CD4-positive, alpha-beta memory T cell (primary cell): ENCODE results near the gene MRTFA. TPM values are rescaled to one million over a fixed set of nuclear protein-coding genes. Genes with fewer than 3 reads are reported as not detected.

Source experiments
- CTCF ChIA-PET: fragments of 350-600 bp; sonication (Branson Sonifier 250); formaldehyde crosslinking; loops from one replicate; lab custom pipeline; 2021; ENCODE audit warnings: inconsistent platforms; ENCODE audit not compliant: partially characterized antibody; lab: Charles Lee
- POLR2A ChIA-PET: fragments of 350-600 bp; sonication (Branson Sonifier 250); formaldehyde crosslinking; loops from one replicate; lab custom pipeline; 2021; ENCODE audit not compliant: partially characterized antibody; lab: Charles Lee
- DNase-seq, 5 donors: peaks; one replicate each; pipeline versions ENCODE4 v3.0.0 to v3.0.0-alpha.2; 2020 to 2022; ENCODE audit warnings: mixed read lengths in 1 of 5
- H3K27ac ChIP-seq: one replicate; pipeline ENCODE4 v1.7.0; 2013; ENCODE audit warnings: low read depth, low read length
- H3K27me3 ChIP-seq: 2 replicates; pipeline ENCODE4 v1.7.0; 2013; ENCODE audit warnings: mild to moderate bottlenecking, low read length, moderate library complexity; ENCODE audit not compliant: insufficient read depth
- H3K36me3 ChIP-seq: 2 replicates; pipeline ENCODE4 v1.7.0; 2013; ENCODE audit warnings: mild to moderate bottlenecking, low read length, moderate library complexity; ENCODE audit not compliant: insufficient read depth
- H3K4me1 ChIP-seq: 2 replicates; pipeline ENCODE4 v1.7.0; 2013; ENCODE audit warnings: mild to moderate bottlenecking, low read length, moderate library complexity; ENCODE audit not compliant: insufficient read depth
- H3K4me3 ChIP-seq, 2 donors: one replicate each; pipeline ENCODE4 v1.7.0; 2013; ENCODE audit warnings: low read length in 2 of 2, mild to moderate bottlenecking in 1 of 2
- H3K9me3 ChIP-seq, 2 donors: one replicate each; pipeline ENCODE4 v1.7.0; 2013; ENCODE audit warnings: low read length in 2 of 2, control low read depth in 1 of 2; ENCODE audit not compliant: control insufficient read depth in 1 of 2
- H3K27ac Mint-ChIP-seq, 7 donors: one replicate each; pipeline ENCODE4 v1.8.0; 2020 to 2021; ENCODE audit warnings: mixed read lengths in 7 of 7, mild to moderate bottlenecking in 6 of 7, inconsistent platforms in 3 of 7, moderate library complexity in 3 of 7
- H3K27me3 Mint-ChIP-seq, 2 donors: one replicate each; pipeline ENCODE4 v1.8.0; 2020 to 2021; ENCODE audit warnings: mixed read lengths in 2 of 2
- H3K36me3 Mint-ChIP-seq, 2 donors: one replicate each; pipeline ENCODE4 v1.8.0; 2020 to 2021; ENCODE audit warnings: mixed read lengths in 2 of 2, inconsistent platforms in 1 of 2, mild to moderate bottlenecking in 1 of 2
- H3K4me1 Mint-ChIP-seq, 4 donors: one replicate each; pipeline ENCODE4 v1.8.0; 2020 to 2021; ENCODE audit warnings: mixed read lengths in 4 of 4, mild to moderate bottlenecking in 1 of 4
- H3K4me3 Mint-ChIP-seq, 8 donors: one replicate each; pipeline ENCODE4 v1.8.0; 2020 to 2021; ENCODE audit warnings: mixed read lengths in 8 of 8, mild to moderate bottlenecking in 7 of 8, moderate library complexity in 6 of 8, inconsistent platforms in 3 of 8
- H3K9me3 Mint-ChIP-seq, 8 donors: one replicate each; pipeline ENCODE4 v1.8.0; 2020 to 2021; ENCODE audit warnings: mixed read lengths in 8 of 8, mild to moderate bottlenecking in 5 of 8, inconsistent platforms in 3 of 8, moderate library complexity in 1 of 8
- intact Hi-C: fragments of 100-400 bp; cut with micrococcal nuclease; formaldehyde crosslinking; loops from one replicate; pipeline ENCODE4 v1.15.1; 2023
- polyA plus RNA-seq, 2 donors: library from polyadenylated mRNA; unstranded; fragments of 300-500 nt; fragmentation: Illumina TruSeq; gene quantifications; one replicate each; pipeline ENCODE4 v1.2.3, GENCODE V29; 2021
- total RNA-seq, 2 experiments: library from RNA; stranded (reverse); gene quantifications; one replicate each; pipeline ENCODE4 v1.2.3, GENCODE V29; 2021

The MRTFA gene
- total and polyA plus RNA-seq, 4 experiments from 2014 or later = 5.3 to 91.6 (median 50.9) TPM

GRCh38 chr22:40397396-40397795 is 239.1 kb downstream of the MRTFA start:
- Mint-ChIP-seq H3K4me1 (peaks cover 54 to 88% (median 70%) of the 10 kb centered on the region in 4 donors), H3K9me3 (peaks cover 0 to 8% (median 0%) of the 10 kb centered on the region in 8 donors), H3K36me3 (peaks cover 11 to 21% of the 10 kb centered on the region in 2 donors), H3K27me3 (no peaks in the 10 kb centered on the region), H3K4me3 (peak overlapping the region in 1 of 8 donors; percentile 48), H3K27ac (peak overlapping the region in 6 of 7 donors; percentile 57 to 86 (median 68))
- Histone ChIP-seq H3K27me3 (no peaks in the 10 kb centered on the region), H3K4me1 (peaks cover 63% of the 10 kb centered on the region), H3K4me3 (no peak overlapping the region), H3K36me3 (no peaks in the 10 kb centered on the region), H3K27ac (no peak overlapping the region), H3K9me3 (no peaks in the 10 kb centered on the region)
- POLR2A ChIA-PET = interaction anchor here (1.5 to 2.4 kb wide), 3 partner anchors 9 to 18 kb away, joined by 5 to 11 read pairs (median 5); no protein-coding TSS in a partner anchor
- intact Hi-C loops = no loop called here
- no peak for DNase-seq
- CTCF ChIA-PET = interaction anchor here (0.5 to 2.1 kb wide), 3 partner anchors 40 to 66 kb away, joined by 5 to 10 read pairs (median 6); no protein-coding TSS in a partner anchor

GRCh38 chr22:40396882-40397281 is 239.6 kb downstream of the MRTFA start:
- Mint-ChIP-seq H3K4me3 (peak overlapping the region in 1 of 8 donors; percentile 27), H3K27ac (peak overlapping the region in 5 of 7 donors; percentile 22 to 74 (median 43)), H3K4me1 (peaks cover 50 to 86% (median 68%) of the 10 kb centered on the region in 4 donors), H3K9me3 (peaks cover 0 to 8% (median 0%) of the 10 kb centered on the region in 8 donors), H3K36me3 (peaks cover 7 to 17% of the 10 kb centered on the region in 2 donors), H3K27me3 (no peaks in the 10 kb centered on the region)
- Histone ChIP-seq H3K27me3 (no peaks in the 10 kb centered on the region), H3K36me3 (no peaks in the 10 kb centered on the region), H3K4me3 (no peak overlapping the region), H3K4me1 (peaks cover 63% of the 10 kb centered on the region), H3K27ac (no peak overlapping the region), H3K9me3 (no peaks in the 10 kb centered on the region)
- POLR2A ChIA-PET = interaction anchor here (1.5 to 2.4 kb wide), 3 partner anchors 9 to 19 kb away, joined by 5 to 11 read pairs (median 5); no protein-coding TSS in a partner anchor
- DNase-seq = no peak
- CTCF ChIA-PET = interaction anchor here (0.5 to 1.4 kb wide), 2 partner anchors 46 to 67 kb away, joined by 5 to 6 read pairs; no protein-coding TSS in a partner anchor
- intact Hi-C loops = no loop called here

DNA sequence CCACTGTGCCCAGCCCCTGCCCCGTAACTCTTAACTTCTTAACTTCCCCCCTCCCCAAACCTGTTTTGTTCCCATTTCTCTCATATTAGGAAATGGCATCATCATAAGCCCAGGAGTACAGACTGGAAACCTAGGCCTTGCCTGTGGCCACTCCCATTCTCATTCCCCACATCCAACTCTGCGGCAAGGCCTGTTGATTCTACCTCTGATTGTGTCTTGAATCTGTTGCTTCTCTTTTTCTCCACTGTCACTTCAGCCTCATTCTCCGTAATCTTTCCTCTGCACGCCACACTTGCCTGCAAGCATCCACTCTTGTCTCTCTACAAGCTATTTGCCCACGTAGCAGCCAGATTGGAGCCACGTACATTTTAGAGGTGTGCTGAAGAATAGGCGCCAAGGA is 240.9 kb downstream of the MRTFA start:
- H3K4me1 ChIP-seq = peaks cover 51% of the 10 kb centered on the region
- no peaks in the 10 kb centered on the region for H3K9me3 ChIP-seq
- Mint-ChIP-seq H3K4me3 (peak overlapping the region in 1 of 8 donors; percentile 2), H3K27me3 (no peaks in the 10 kb centered on the region), H3K4me1 (peaks cover 46 to 78% (median 61%) of the 10 kb centered on the region in 4 donors), H3K9me3 (peaks cover 0 to 9% (median 0%) of the 10 kb centered on the region in 8 donors), H3K27ac (peak overlapping the region in 5 of 7 donors; percentile 9 to 74 (median 50)), H3K36me3 (peaks cover 3 to 15% of the 10 kb centered on the region in 2 donors)
- ChIA-PET POLR2A (interaction anchor here (1.4 to 2.4 kb wide), 3 partner anchors 10 to 25 kb away, joined by 5 to 11 read pairs (median 7); partner anchors contain the start of gene SGSM3), CTCF (interaction anchor here (0.6 to 1.2 kb wide), 2 partner anchors 42 to 527 kb away, joined by 3 to 4 read pairs; no protein-coding TSS in a partner anchor)
- H3K27me3 ChIP-seq = no peaks in the 10 kb centered on the region
- H3K4me3 ChIP-seq = no peak overlapping the region
- intact Hi-C loops = no loop called here
- H3K36me3 ChIP-seq = no peaks in the 10 kb centered on the region
- H3K27ac ChIP-seq = no peak overlapping the region
- no peak for DNase-seq

- Histone ChIP-seq H3K36me3 (no peaks in the 10 kb centered on the region), H3K4me3 (no peak overlapping the region), H3K4me1 (peaks cover 41% of the 10 kb centered on the region), H3K27me3 (no peaks in the 10 kb centered on the region), H3K9me3 (no peaks in the 10 kb centered on the region), H3K27ac (no peak overlapping the region)
- Mint-ChIP-seq H3K27me3 (no peaks in the 10 kb centered on the region), H3K4me3 (peak overlapping the region in 1 of 8 donors; percentile 78), H3K36me3 (peaks cover 2 to 15% of the 10 kb centered on the region in 2 donors), H3K9me3 (peaks cover 0 to 8% (median 0%) of the 10 kb centered on the region in 8 donors), H3K4me1 (peaks cover 39 to 75% (median 55%) of the 10 kb centered on the region in 4 donors), H3K27ac (peak overlapping the region in 5 of 7 donors; percentile 31 to 91 (median 75))
- intact Hi-C loops = no loop called here
- CTCF ChIA-PET = interaction anchor here (1.2 to 1.3 kb wide), 2 partner anchors 13 to 43 kb away, joined by 3 to 4 read pairs; no protein-coding TSS in a partner anchor
- DNase-seq = no peak
- POLR2A ChIA-PET = interaction anchor here (0.6 to 1.7 kb wide), 4 partner anchors 10 to 234 kb away, joined by 3 to 7 read pairs (median 4); partner anchors contain the start of gene SGSM3
Measured at GRCh38 chr22:40394607-40395006, 241.9 kb downstream of the MRTFA start.

DNA sequence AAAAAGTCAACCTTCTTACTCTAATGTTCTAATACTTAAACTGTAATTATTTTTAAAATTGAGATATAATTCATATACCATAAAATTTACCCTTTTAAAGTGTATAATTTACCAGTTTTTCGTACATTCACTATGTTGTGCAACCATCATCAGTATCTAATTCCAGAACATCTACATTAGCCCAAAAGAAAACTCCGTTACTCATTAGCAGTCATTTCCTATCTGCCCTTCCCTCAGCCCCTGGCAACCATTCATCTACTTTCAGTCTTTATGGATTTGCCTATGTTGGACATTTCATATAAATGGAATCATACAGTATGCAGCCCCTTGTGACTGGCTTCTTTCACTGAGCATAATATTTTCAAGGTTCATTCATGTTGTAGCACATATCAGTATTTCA is 243.9 kb downstream of the MRTFA start:
- intact Hi-C loops = no loop called here
- peaks cover 0 to 8% (median 0%) of the 10 kb centered on the region in 8 donors for H3K9me3 Mint-ChIP-seq
- ChIA-PET CTCF (interaction anchor here (2.6 kb wide), 1 partner anchor 44 kb away, joined by 6 read pairs; no protein-coding TSS in a partner anchor), POLR2A (interaction anchor here (2.2 kb wide), 1 partner anchor 9 kb away, joined by 8 read pairs; no protein-coding TSS in a partner anchor)
- H3K9me3 ChIP-seq = no peaks in the 10 kb centered on the region
- no peak overlapping the region for H3K27ac ChIP-seq
- H3K4me3 ChIP-seq = no peak overlapping the region
- no peak overlapping the region for H3K4me3 Mint-ChIP-seq
- peaks cover 24% of the 10 kb centered on the region for H3K4me1 ChIP-seq
- no peaks in the 10 kb centered on the region for H3K36me3 ChIP-seq
- peaks cover 34 to 70% (median 54%) of the 10 kb centered on the region in 4 donors for H3K4me1 Mint-ChIP-seq
- peaks cover 12 to 27% of the 10 kb centered on the region in 2 donors for H3K36me3 Mint-ChIP-seq
- H3K27me3 ChIP-seq = no peaks in the 10 kb centered on the region
- H3K27me3 Mint-ChIP-seq = no peaks in the 10 kb centered on the region
- DNase-seq = no peak
- H3K27ac Mint-ChIP-seq = peak overlapping the region in 2 of 7 donors; percentile 70 to 72

- no peaks in the 10 kb centered on the region for H3K27me3 ChIP-seq
- H3K27ac Mint-ChIP-seq = peak overlapping the region in 3 of 7 donors; percentile 3 to 73 (median 24)
- no peak overlapping the region for H3K4me3 ChIP-seq
- peaks cover 10 to 25% of the 10 kb centered on the region in 2 donors for H3K36me3 Mint-ChIP-seq
- H3K4me1 Mint-ChIP-seq = peaks cover 29 to 68% (median 50%) of the 10 kb centered on the region in 4 donors
- CTCF ChIA-PET = interaction anchor here (2.6 kb wide), 1 partner anchor 45 kb away, joined by 6 read pairs; no protein-coding TSS in a partner anchor
- H3K9me3 ChIP-seq = no peaks in the 10 kb centered on the region
- DNase-seq = no peak
- intact Hi-C loops = no loop called here
- no peak overlapping the region for H3K4me3 Mint-ChIP-seq
- peaks cover 0 to 4% (median 0%) of the 10 kb centered on the region in 8 donors for H3K9me3 Mint-ChIP-seq
- peaks cover 12% of the 10 kb centered on the region for H3K4me1 ChIP-seq
- POLR2A ChIA-PET = interaction anchor here (1.0 to 2.2 kb wide), 3 partner anchors 8 to 22 kb away, joined by 3 to 8 read pairs (median 5); partner anchors contain the start of gene SGSM3
- no peaks in the 10 kb centered on the region for H3K27me3 Mint-ChIP-seq
- H3K27ac ChIP-seq = no peak overlapping the region
- H3K36me3 ChIP-seq = no peaks in the 10 kb centered on the region
Measured at GRCh38 chr22:40391417-40391816, 245.1 kb downstream of the MRTFA start.

- peak overlapping the region in 4 of 7 donors; percentile 47 to 70 (median 60) for H3K27ac Mint-ChIP-seq
- peaks cover 0 to 2% (median 0%) of the 10 kb centered on the region in 8 donors for H3K9me3 Mint-ChIP-seq
- peaks cover 12 to 13% of the 10 kb centered on the region in 2 donors for H3K36me3 Mint-ChIP-seq
- ChIA-PET CTCF (no interaction called here), POLR2A (no interaction called here)
- no peaks in the 10 kb centered on the region for H3K27me3 Mint-ChIP-seq
- DNase-seq = no peak
- H3K36me3 ChIP-seq = no peaks in the 10 kb centered on the region
- H3K4me1 Mint-ChIP-seq = peaks cover 40 to 69% (median 53%) of the 10 kb centered on the region in 4 donors
- H3K9me3 ChIP-seq = no peaks in the 10 kb centered on the region
- H3K27me3 ChIP-seq = no peaks in the 10 kb centered on the region
- peaks cover 30% of the 10 kb centered on the region for H3K4me1 ChIP-seq
- H3K27ac ChIP-seq = no peak overlapping the region
- intact Hi-C loops = no loop called here
- H3K4me3 Mint-ChIP-seq = no peak overlapping the region
- H3K4me3 ChIP-seq = no peak overlapping the region
Measured at GRCh38 chr22:40388231-40388630, 248.3 kb downstream of the MRTFA start.
